RPMI8226 (cell line): Measurements from ENCODE around the gene ZNF536.
"Not testable (repeated sequence)": the region's sequence is repeated elsewhere in the genome, so short reads cannot be mapped to it uniquely, and the experiment has no call there.

Experiments
- DNase-seq: peaks from one replicate; pipeline ENCODE4 v3.0.0-alpha.2; 2015

ZNF536 gene

DNA sequence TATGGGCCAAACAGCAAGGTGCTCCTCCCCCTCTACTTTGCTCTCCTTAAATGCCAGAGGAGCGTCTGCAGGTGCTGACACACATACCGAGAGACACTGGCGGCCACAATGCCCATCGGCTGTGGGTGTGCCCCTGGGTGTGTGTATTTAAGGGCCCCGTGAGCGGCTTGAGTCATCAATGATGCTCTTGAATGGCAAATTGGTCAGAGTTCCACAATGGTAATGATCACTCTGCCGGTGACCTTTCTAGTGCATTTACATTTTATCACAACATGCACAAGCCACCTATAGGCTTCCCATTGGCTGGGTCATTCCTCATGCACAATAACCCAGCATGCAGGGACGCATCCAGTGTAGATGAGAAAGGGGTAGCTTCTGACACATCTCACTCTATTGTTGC, 124.8 kb downstream of the ZNF536 start:
- DNase-seq, result no peak

- not testable (repeated sequence) for DNase-seq
Observed at GRCh38 chr19:30498085-30498484, 125.9 kb downstream of the ZNF536 start.

DNA sequence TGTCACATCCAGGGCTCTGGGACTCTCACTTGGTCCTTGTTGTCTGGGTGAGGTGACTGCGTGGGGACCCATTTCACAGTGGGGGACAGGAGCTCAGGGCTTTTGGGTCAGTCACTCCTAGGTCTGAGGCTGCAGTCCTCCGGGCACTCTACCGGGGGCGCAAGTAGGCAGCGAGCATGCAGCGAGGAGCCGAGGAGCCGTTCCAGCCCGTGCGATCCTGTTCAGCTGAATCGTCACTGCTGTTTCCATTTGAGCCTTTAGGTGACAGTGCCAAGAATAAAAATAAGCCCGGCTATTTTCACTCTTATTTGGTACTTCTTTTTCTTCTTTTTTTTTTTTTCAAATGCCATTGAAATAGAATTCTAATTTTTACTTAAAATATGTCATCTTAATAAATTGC, 126.5 kb downstream of the ZNF536 start:
- DNase-seq, result no peak

GRCh38 chr19:30504272-30504671, 132.1 kb downstream of the ZNF536 start:
- DNase-seq, result no peak

DNA sequence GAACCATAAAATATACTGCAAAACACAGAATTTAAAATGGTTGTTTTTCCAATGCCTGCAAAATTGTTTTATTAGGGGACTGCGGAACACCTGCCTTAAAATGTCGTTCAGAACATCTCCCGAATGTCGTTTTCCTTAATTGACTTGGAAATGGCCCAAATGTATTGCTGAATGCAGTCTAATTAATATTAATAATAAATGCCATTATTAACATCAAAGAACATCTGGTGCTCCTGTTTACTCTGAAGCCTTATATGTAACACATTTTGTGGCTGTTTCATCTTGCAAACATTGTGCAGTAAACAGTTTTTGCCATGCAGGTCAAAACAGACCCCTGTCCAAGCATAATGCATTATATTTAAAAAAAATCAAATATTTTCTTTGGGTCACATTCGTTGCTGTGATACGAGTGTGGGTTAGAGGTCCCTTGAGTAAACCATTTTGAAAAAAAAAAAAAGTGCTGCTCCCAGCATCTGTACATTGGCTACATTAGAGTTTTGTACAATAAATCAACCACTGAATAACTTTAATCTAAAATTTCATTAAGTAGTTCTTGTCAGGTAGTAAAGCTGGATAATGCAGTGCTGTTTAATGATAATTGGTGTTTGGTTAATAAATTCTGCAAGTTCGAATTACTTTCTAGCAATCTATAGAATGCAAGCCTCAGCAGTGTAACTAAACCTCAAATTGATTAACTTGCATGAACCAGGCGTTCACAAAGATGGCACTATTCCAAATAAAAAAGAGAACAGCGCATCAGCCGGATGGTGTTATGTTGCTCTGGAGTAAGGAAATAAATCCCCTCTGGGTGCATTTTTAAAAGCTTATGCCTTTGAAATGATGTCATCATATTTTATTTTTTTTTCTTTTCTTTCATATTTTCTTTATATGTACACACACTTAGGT, 140.2 kb downstream of the ZNF536 start:
- no peak for DNase-seq

DNA sequence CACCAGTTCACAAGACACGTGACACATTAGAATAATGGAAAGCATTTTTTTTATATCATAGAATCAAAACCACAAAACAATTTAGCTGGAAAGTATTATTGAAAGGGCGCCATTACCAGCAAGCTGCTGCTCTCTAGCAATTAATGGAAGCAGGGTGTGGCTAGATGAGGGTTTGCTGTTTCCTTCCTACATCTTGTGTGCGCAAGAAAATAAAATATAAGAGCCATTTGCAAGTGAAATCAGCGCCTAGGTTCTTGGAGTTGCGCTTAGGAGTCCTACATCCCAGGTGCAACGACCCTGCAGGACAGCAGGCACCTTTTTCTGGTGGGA, 140.9 kb downstream of the ZNF536 start:
- DNase-seq, result no peak

- no peak for DNase-seq
Observed at GRCh38 chr19:30516111-30516510, 143.9 kb downstream of the ZNF536 start.

GRCh38 chr19:30516531-30516930, 144.3 kb downstream of the ZNF536 start:
- no peak for DNase-seq

DNA sequence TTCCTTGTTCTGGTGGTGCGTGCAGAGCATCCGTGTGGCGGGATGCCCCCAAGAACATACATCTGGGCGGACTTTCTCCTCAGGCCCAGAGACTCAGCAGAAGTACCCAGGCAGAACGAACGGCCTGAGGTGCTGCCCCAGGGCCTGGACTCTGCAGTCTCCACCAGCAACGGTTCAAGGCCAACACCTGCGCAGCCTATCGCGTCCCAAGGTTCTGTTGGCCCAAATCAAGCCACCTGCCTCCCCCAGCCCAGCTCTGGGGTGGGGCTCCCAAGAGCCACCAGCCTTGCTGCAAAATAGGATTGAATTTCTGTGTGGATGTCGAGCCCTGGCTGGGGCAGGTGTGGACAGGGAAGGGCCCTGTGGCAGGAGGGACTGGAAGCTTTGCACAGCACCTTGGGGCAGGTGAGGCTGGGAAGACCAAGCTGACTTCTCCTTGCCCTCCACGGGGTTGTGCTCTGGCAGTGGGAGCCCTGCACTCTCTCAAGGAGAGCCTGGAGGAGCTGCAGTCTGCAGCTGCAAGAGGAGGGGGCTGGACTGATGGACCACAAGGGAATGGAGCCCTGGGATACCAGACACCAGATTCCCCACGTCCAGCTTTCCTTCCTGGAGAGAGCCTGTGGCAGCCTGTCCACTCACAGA, 146.9 kb downstream of the ZNF536 start:
- DNase-seq, result no peak

DNA sequence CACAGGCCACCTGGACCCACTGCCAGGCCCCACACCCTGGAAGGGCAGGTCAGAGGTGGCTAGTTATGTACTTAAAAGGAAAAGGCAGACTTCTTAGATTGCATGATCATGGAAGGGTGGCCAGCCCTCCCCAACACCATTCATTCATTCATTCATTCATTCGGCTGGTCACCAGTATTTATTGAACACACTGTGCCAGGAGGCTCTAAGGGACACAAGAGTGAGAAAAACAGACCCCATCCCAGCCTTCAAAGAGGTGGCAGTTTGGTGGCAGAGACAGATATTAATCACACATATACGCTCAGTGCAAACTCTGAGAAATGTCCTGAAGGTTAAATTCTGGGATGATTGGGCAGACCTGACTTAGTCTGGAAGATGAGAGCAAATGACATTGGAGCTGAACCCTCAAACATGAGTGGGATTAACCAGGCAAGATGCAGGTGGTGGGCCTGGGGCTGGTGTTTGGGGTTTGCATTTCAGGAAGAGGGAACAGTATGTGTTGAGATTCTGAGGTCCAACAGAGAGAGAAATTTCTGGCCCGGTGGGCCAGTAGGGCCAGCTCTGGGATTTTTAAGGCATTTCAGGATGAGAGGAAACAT, 147.5 kb downstream of the ZNF536 start:
- DNase-seq, result no peak

DNA sequence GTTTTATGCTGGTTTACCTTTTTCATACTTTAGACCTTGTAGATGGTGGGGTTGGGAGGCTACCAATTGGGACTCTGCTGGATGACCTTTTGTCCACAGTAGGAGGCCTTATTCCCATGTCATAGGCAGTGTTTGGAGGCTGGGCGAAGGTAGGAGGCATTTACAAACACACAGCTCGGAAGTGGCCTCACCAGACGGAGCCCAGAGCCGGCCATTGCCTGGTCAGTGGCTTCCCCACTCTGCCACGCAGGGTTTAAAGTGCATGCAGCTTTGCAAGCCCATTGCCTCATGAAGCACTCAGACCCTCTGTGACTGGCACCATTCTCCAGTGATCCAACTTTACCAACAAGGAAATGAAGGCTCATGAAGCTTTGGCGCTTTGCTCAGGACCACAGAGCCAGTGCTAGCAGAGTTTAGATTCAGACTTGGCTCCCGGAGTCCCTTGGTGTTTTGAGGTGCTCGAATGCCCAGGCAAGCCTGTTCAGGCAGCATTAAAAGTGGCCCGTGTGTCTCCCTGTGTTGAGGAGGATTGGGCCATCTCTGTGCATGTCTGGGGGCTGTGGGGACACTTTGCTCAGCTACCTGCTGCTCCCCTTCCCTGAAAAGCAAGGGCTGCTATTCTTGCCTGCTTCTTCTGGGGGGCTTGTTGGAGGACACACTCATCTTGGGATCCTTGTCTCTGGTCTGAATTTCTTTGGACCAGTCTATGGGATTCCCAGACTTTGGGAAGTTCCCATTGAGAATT, 148.7 kb downstream of the ZNF536 start:
- DNase-seq, result no peak

DNA sequence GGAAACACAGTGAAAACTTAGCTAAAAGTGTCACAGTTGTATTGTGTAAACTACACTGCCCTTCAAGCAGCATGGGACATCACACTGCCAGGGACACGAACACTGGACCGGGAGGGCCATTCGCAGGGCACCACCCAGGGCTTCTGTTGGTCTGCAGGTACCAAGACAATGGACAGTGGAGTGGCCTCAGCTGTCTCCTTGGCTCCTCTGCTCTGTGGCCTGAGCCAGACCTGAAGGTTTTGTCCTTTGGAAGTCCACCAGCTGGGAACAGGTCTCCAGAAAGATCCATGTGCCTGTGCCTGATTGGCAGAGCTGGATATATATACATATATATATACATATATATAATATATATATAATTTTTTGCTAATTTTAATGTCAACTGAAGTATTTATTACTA, 149.8 kb downstream of the ZNF536 start:
- DNase-seq, result no peak

DNA sequence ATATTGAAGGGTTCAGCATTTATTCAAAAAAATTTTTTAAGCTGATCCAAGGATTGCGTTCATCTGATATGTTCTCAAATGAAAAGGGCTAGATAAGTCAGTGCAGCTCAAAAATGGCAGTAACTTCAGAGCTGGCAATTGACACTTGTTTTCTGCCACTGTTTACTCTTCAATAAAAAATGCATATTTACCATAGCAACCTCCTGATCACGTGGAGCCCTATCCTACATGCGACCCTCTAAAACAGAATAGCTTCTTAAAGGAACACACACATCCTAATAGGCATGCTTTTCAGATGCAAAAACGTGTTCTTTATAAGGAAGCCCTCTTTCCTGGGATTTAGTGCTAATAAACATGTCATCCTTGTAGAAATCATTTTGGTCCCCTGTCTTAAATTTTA, 150.2 kb downstream of the ZNF536 start:
- DNase-seq, result no peak

DNA sequence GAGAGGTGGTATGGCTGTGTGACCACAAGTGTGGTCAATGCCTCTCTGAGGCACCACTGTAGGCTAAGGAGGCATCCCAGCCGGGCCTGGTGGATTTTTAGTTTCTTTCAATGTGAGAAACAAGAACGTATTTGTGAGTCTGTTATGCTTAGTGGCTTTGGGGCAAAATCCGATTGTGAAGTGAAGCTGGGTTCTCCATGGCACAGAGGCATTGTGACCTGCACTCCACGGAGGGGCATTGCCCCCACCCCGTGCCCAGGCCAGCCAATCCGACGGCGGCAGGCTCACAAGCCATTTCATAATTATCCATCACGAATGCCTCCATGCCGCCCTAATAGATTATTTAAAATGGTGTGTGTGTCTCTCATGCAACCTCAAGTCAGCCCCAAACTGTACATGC, 151.6 kb downstream of the ZNF536 start:
- no peak for DNase-seq

- no peak for DNase-seq
Observed at GRCh38 chr19:30525383-30525782, 153.2 kb downstream of the ZNF536 start.

DNA sequence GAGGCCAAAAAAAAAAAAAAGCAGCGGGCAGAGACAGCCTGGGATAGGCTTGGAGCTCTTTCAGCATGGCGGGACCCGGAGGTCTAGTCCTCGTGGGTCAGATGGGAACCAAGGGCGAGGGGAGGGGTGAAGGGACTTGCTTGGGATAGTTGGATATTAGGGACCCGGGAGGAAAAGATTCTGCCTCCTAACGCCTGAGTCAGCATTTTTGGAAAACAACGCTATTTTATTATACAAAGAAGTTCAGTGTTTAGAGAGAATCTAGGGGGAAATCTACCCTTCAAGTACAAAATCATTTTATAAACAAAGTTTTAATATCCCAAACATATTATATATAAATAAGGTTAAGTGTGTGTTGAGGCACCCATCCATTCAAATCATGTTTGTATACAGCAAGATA, 156.7 kb downstream of the ZNF536 start:
- no peak for DNase-seq

DNA sequence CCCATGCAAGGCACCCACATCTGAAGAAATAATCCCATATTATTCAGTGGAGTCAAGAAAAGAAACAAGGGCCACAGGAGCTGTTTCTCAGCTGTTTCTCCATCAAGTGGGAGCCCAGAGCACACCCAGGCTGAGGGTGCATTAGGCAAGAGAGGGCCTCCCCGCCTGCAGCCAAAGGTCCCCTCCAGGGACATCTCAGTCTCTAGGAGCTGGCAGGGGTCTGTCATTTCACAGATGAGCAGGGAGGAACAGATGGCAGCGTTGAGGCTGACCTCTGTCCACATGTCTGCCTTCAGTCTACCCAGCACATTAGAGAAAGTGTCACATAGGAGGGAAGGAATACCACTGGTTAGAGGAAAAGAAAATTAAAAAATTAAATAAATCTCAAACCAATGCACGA, 157.7 kb downstream of the ZNF536 start:
- no peak for DNase-seq

DNA sequence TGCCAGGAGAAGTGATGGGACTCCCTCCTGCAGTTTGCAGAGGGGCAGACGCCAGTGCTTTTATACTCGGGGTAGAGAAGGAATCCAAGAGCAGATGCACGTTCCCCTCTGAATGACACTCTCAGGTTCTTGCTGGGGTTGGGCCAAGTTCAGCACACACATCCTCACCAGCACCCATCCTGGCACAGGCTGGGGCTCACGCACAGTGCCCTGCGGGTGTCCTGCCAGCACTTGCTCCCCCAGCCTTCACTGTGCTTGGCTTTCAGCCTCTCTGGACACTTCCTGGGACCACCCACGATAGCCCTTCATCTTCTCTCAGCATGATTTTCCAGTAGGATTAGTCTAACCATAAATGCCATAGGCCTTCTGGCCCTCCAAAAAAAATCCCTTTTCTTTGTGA, 158.6 kb downstream of the ZNF536 start:
- DNase-seq, result no peak

DNA sequence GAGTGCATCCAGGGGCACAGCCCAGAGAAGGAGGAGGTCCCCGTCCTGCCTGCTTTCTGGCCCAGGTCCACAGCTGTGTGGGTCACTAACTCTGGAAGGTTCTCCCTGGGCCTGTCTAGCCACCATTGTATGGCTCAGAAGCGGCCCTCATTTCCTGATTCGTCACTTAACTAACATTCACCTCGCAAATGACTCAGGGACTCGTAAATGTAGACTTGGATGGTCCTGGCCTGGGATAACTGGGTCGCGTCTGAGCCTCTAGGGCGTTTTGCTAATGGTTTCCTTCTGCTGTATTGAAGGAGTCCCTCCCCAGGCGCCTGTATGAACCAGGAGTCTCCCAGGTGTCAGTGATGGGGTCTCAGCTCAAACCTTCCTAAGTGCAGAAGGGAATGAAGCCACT, 162.8 kb downstream of the ZNF536 start:
- no peak for DNase-seq

DNA sequence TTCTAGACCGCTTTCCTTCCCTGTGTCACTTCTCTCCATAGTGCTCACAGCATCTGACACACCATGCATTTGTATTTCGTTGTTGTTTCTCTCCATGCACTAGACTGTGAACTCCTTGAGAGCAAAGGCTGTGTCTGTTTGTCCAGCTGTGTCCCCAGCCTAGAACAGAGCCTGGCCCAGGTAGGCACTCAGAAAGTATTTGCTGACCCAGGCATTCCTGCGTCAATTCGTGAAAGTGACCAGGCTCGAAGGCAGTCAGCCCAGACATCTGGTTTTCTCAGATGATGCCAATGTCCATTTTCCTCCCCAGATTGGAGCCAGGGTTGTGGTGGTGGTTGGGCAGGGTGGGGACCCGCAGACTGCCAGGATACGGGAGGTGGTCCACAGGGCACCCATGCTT, 164.8 kb downstream of the ZNF536 start:
- DNase-seq, result no peak

GRCh38 chr19:30539315-30539714, 167.1 kb downstream of the ZNF536 start:
- no peak for DNase-seq

DNA sequence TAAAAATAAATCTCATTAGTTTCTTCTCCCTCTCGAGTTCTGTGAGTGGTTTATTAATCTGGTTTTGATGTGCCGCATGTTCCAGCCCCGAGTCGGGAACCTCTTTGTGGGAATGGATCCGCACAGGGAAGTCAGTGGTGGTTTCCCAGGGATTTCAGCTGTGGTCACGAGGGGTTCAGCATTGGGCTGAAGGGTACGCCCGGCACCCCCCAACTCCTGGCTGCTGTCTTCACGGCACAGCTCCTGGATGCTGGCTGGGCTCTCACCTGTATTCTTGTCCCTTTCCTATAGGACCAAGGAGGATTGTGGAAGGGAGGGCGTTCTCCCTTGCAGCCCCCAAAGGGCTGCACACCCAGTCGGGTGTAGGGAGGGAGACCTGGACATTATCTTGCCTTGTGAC, 167.8 kb downstream of the ZNF536 start:
- DNase-seq, result no peak

DNA sequence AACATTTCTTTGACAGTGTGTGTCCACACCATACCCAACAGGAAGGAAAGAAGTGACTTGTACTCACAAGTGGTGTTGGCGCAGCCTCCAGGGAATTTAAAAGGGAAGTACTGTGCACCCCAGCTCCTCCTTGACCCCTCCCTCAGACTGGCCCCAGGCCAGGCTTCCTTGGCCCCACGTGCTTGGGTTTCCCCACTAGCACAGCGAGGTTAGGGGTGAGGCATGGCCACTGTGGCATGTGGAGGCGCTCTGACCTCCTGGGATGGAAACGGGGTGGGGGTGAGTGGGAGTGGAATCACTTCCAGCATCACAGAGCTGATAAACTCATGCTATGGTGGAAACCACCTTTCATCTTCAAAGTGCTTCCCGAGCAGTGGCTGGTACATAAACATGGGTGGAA, 168.6 kb downstream of the ZNF536 start:
- no peak for DNase-seq

GRCh38 chr19:30541575-30541974, 169.4 kb downstream of the ZNF536 start:
- DNase-seq, result no peak
